Peyer's patch (tissue), 4 donors: ENCODE data around the gene ZNF205. TPM values are rescaled to one million over a fixed set of nuclear protein-coding genes. Genes with fewer than 3 reads are reported as not detected.

Source experiments
- DNase-seq, 3 donors: peaks; one replicate each; pipeline ENCODE4 v3.0.0-alpha.2; 2017 to 2019
- H3K27ac ChIP-seq, 4 donors: fragments of 200-600 bp; sonication (generic); one replicate each; pipeline ENCODE4 v1.5.1; 2016 to 2019
- H3K27me3 ChIP-seq, 2 donors: fragments of 200-600 bp; sonication (generic); one replicate each; pipeline ENCODE4 v1.5.1; 2019
- H3K36me3 ChIP-seq, 3 donors: fragments of 200-600 bp; sonication (generic); one replicate each; pipeline ENCODE4 v1.5.1; 2016 to 2019
- H3K4me1 ChIP-seq, 4 donors: fragments of 200-600 bp; sonication (generic); one replicate each; pipeline ENCODE4 v1.5.1; 2016 to 2019
- H3K4me3 ChIP-seq, 4 donors: fragments of 200-600 bp; sonication (generic); 1 replicate in 3 of 4; 2 replicates in 1 of 4; pipeline ENCODE4 v1.5.1; 2016 to 2019; ENCODE audit warnings: mild to moderate bottlenecking in 1 of 4
- H3K9me3 ChIP-seq, 4 donors: fragments of 200-600 bp; sonication (generic); one replicate each; pipeline ENCODE4 v1.5.1; 2016 to 2019; ENCODE audit warnings: mild to moderate bottlenecking in 1 of 4
- POLR2A ChIP-seq, 2 donors: fragments of 450-650 bp; IDR thresholded peaks; one replicate each; pipeline ENCODE4 v1.5.1; 2017; ENCODE audit warnings: antibody characterized with exemption in 2 of 2, mild to moderate bottlenecking in 2 of 2, moderate library complexity in 2 of 2
- total RNA-seq, 4 donors: library from RNA; depleted of rRNA; stranded (reverse); fragments of >200 nt; gene quantifications; one replicate each; pipeline ENCODE4 v1.1.0, GENCODE V29; 2016
- TF ChIP-seq, protein P1 (sequence below), 6 experiments: fragments of 450-650 bp in 4 of 6; fragments of 200-600 bp in 2 of 6; sonication (generic) in 1 of 6; IDR thresholded peaks; one replicate each; pipeline ENCODE4 v1.5.1; 2017 to 2019; ENCODE audit warnings: antibody characterized with exemption in 6 of 6, mild to moderate bottlenecking in 3 of 6, moderate library complexity in 1 of 6

The ZNF205 gene
- total RNA-seq, 4 donors from 2014 or later, result 5.0 to 24.6 (median 16.2) TPM

DNA sequence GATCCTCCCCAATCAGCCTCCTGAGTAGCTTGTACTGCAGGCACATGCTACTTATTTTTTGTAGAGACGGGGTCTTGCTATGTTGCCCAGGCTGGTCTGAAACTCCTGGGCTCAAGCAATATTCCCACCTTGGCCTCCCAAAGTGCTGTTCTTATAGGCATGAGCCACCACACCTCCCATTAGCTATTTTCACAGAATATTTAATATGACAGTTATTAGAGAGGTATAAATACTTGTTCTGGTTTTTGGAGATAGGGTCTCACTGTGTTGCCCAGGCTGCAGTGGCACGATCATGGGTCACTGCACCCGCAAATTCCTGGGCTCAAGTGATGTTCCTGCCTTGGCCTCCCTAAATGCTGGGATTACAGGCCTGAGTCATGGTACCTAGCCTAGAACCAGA, 43.6 kb downstream of the ZNF205 start:
- H3K27me3 ChIP-seq, result no peaks in the 10 kb centered on the region
- no peaks in the 10 kb centered on the region for H3K9me3 ChIP-seq
- no peaks in the 10 kb centered on the region for H3K36me3 ChIP-seq
- DNase-seq, result no peak
- H3K27ac ChIP-seq, result no peak overlapping the region
- no peak overlapping the region for H3K4me3 ChIP-seq
- TF ChIP-seq, protein P1, sequence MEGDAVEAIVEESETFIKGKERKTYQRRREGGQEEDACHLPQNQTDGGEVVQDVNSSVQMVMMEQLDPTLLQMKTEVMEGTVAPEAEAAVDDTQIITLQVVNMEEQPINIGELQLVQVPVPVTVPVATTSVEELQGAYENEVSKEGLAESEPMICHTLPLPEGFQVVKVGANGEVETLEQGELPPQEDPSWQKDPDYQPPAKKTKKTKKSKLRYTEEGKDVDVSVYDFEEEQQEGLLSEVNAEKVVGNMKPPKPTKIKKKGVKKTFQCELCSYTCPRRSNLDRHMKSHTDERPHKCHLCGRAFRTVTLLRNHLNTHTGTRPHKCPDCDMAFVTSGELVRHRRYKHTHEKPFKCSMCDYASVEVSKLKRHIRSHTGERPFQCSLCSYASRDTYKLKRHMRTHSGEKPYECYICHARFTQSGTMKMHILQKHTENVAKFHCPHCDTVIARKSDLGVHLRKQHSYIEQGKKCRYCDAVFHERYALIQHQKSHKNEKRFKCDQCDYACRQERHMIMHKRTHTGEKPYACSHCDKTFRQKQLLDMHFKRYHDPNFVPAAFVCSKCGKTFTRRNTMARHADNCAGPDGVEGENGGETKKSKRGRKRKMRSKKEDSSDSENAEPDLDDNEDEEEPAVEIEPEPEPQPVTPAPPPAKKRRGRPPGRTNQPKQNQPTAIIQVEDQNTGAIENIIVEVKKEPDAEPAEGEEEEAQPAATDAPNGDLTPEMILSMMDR (IDR thresholded peaks at IDR 0.05), result no peak
- TF ChIP-seq POLR2A (IDR thresholded peaks at IDR 0.05), result no peak
- peaks cover 0 to 24% (median 9%) of the 10 kb centered on the region in 4 donors for H3K4me1 ChIP-seq

DNA sequence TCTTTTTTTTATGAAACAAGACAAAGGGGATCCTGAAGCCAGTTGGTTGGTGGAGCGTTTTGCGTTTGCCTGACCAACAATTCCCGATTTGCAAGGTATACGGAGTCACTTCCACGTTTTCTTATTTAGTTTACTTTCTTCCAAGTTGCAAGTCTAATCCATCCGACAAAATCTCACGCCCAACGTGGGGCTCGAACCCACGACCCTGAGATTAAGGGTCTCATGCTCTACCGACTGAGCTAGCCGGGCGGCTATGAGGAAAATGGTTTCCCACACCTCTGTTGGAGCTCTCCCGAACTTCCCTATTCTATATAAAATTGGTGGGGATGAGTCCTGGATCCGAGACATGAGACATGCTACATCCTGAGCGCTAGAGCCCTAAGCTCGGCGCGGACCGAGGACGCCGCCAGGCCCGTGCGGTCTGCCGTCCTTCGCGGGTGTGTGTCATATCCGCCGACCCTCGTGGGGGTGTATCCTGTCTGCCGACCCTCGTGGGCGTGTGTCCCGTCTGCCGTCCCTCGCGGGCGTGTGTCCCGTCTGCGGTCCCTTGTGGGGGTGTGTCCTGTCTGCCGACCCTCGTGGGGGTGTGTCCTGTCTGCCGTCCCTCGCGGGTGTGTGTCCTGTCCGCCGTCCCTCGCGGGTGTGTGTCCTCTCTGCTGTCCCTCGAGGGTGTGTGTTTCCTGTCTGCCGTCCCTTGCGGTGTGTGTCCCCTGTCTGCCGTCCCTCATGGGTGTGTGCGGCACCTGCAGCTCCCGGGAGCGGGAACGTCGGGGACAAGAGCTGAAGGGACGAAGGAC, 45.0 kb downstream of the ZNF205 start:
- Histone ChIP-seq H3K4me1 (peaks cover 0 to 14% (median 9%) of the 10 kb centered on the region in 4 donors), H3K9me3 (no peaks in the 10 kb centered on the region), H3K36me3 (no peaks in the 10 kb centered on the region), H3K4me3 (peak overlapping the region; percentile 79 to 88 (median 82)), H3K27ac (peak overlapping the region; percentile 81 to 95 (median 83)), H3K27me3 (no peaks in the 10 kb centered on the region)
- TF ChIP-seq, protein P1 (IDR thresholded peaks at IDR 0.05), result no peak
- peak in 1 of 2 donors; percentile 7 for TF ChIP-seq POLR2A (IDR thresholded peaks at IDR 0.05)
- peak in 2 of 3 donors; percentile 74 to 75 for DNase-seq

DNA sequence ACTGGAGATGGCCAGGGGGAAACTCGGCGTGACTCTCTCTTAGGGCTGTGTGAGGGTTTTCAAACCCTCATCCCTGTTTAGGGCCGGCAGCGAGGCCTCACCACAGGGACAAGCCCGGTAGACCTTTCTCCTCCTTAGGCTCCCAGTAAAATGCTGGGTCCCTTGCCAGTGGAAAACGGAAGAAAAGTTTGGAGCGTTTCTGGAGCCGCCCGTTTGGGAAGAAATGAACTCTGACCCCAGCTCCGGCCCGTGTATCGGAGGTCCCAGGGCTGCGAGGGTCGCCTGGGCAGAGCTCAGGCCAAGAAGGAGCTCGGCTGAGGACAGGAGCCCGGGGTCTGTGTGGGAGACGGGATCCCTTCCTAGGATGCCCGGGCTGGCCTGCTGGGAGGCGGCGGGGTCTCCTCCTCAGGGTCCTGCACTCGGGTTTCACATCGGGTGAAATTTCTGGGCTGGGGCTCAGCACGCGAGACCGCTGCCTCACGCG, 45.7 kb downstream of the ZNF205 start:
- Histone ChIP-seq H3K4me1 (peaks cover 0 to 14% (median 9%) of the 10 kb centered on the region in 4 donors), H3K36me3 (no peaks in the 10 kb centered on the region), H3K9me3 (no peaks in the 10 kb centered on the region), H3K27me3 (no peaks in the 10 kb centered on the region), H3K27ac (peak overlapping the region; percentile 81 to 95 (median 83)), H3K4me3 (peak overlapping the region; percentile 79 to 88 (median 82))
- DNase-seq, result peak in 1 of 3 donors; percentile 32
- TF ChIP-seq, protein P1 (IDR thresholded peaks at IDR 0.05), result no peak
- TF ChIP-seq POLR2A (IDR thresholded peaks at IDR 0.05), result no peak

DNA sequence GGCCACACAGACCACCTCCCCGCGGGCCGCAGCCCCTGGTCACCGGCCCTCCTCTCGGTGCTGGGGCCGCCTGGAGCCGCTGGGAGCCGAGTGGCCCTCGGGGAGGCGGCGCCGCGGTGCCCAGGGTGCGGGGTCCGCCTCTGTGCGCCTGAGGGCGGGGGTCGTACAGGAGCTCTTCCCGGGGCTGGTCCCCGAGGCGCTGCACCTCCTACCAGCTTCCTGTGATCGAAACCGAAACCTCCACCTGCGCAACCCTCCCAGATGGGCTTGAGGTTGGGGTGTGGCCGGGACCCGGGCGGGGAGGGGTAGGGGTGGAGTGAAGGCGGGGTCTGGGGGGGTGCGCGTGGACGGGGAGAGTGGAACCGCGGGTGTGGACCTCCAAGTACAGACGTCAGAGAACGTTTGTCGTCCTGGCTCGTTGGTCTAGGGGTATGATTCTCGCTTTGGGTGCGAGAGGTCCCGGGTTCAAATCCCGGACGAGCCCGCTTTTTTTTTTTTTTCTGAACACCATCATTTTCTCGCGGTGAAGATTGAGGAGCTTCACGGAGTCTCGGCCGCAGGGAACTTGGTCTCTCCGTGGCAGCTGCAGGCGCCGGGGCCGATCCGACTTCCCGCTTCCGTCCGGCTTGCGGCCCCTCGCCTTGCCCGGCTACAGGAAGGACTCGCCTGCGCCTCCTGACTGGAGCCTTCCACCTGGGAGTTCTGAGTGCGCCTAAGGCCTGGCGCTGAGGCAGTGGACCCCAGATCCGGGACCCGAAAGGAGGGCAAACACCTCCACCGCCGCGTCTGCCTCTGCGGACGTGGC, 46.3 kb downstream of the ZNF205 start:
- H3K4me3 ChIP-seq, result peak overlapping the region; percentile 79 to 88 (median 82)

More for the DNA sequence above, 46.3 kb downstream of the ZNF205 start:
- DNase-seq, result peak; percentile 92 to 96 (median 93)
- no peaks in the 10 kb centered on the region for H3K27me3 ChIP-seq
- peak overlapping the region; percentile 81 to 95 (median 83) for H3K27ac ChIP-seq
- no peaks in the 10 kb centered on the region for H3K9me3 ChIP-seq
- peak; percentile 65 to 73 for TF ChIP-seq POLR2A (IDR thresholded peaks at IDR 0.05)
- TF ChIP-seq, protein P1 (IDR thresholded peaks at IDR 0.05), result peak in 1 of 6 experiments; percentile 11
- no peaks in the 10 kb centered on the region for H3K36me3 ChIP-seq
- H3K4me1 ChIP-seq, result peaks cover 0 to 14% (median 9%) of the 10 kb centered on the region in 4 donors
